GM12872 (cell line): ENCODE data around the gene ATP9A.

Source experiments
- CTCF ChIP-seq: IDR thresholded peaks from 3 replicates; pipeline ENCODE4 v1.5.1; 2011; ENCODE audit warnings: low read depth, mild to moderate bottlenecking, low read length, moderate library complexity; ENCODE audit not compliant: insufficient read depth

ATP9A gene

GRCh38 chr20:51578145-51578459 lies 190.1 kb downstream of the ATP9A start:
- no peak for TF ChIP-seq CTCF

- TF ChIP-seq CTCF: no peak
These were observed 190.6 kb downstream of the ATP9A start for GRCh38 chr20:51577432-51578144.

GRCh38 chr20:51575486-51575885 lies 192.7 kb downstream of the ATP9A start:
- TF ChIP-seq CTCF: no peak

GRCh38 chr20:51574248-51575033 lies 193.7 kb downstream of the ATP9A start:
- TF ChIP-seq CTCF: no peak

GRCh38 chr20:51573576-51574243 lies 194.5 kb downstream of the ATP9A start:
- TF ChIP-seq CTCF: no peak

- TF ChIP-seq CTCF: no peak
These were observed 196.8 kb downstream of the ATP9A start for GRCh38 chr20:51571460-51571794.

GRCh38 chr20:51570739-51571459 lies 197.3 kb downstream of the ATP9A start:
- TF ChIP-seq CTCF: no peak
